Ishikawa (cell line): Measurements from ENCODE around the gene ADAM30.

Experiments
- EGR1 ChIP-seq: IDR thresholded peaks from 2 replicates; pipeline ENCODE4 v1.6.1; 2012
- MAX ChIP-seq: IDR thresholded peaks from 2 replicates; pipeline ENCODE4 v1.6.1; 2012
- RAD21 ChIP-seq: IDR thresholded peaks from 2 replicates; pipeline ENCODE4 v1.6.1; 2012; ENCODE audit warnings: low read depth
- REST ChIP-seq: IDR thresholded peaks from 2 replicates; pipeline ENCODE4 v1.6.1; 2012; ENCODE audit warnings: low read depth, mild to moderate bottlenecking
- YY1 ChIP-seq: IDR thresholded peaks from 2 replicates; pipeline ENCODE4 v1.6.1; 2012; ENCODE audit warnings: low read depth
- ZBTB7A ChIP-seq: IDR thresholded peaks from 2 replicates; pipeline ENCODE4 v1.6.1; 2012; ENCODE audit warnings: low read depth

GRCh38 chr1:119888476-119888875, 7.8 kb downstream of the ADAM30 start:
- TF ChIP-seq RAD21 (no peak), MAX (no peak), REST (no peak), ZBTB7A (no peak), EGR1 (no peak), YY1 (no peak)
